Bronchial epithelial cell (primary cell): ENCODE results near the gene ADIPOQ. TPM values are rescaled to one million over a fixed set of nuclear protein-coding genes. Genes with fewer than 3 reads are reported as not detected.
"Not testable (repeated sequence)": the region's sequence is repeated elsewhere in the genome, so short reads cannot be mapped to it uniquely, and the experiment has no call there.

ENCODE experiments used
- DNase-seq: peaks from one replicate; pipeline ENCODE4 v3.0.0-alpha.2; 2010; ENCODE audit warnings: low read depth
- FAIRE-seq: peaks from 2 replicates; lab custom pipeline; 2011; peaks lifted over from hg19 to GRCh38; lab: Jason Lieb, UNC
- H3K27me3 ChIP-seq: 2 replicates; pipeline ENCODE4 v1.5.1; 2011; ENCODE audit warnings: low read length; ENCODE audit not compliant: control insufficient read depth, insufficient read depth
- H3K36me3 ChIP-seq: 2 replicates; pipeline ENCODE4 v1.5.1; 2011; ENCODE audit warnings: low read length; ENCODE audit not compliant: control insufficient read depth, insufficient read depth
- H3K4me3 ChIP-seq: 2 replicates; pipeline ENCODE4 v1.5.1; 2011; ENCODE audit warnings: mild to moderate bottlenecking, low read depth, low read length, control low read depth
- CTCF ChIP-seq: IDR thresholded peaks from 2 replicates; pipeline ENCODE4 v1.5.1; 2011; ENCODE audit warnings: mild to moderate bottlenecking, moderate library complexity, low read length, control low read depth, inconsistent platforms; ENCODE audit not compliant: insufficient read depth, severe bottlenecking
- total RNA-seq: library from RNA; depleted of rRNA; stranded (reverse); fragments of >200 nt; gene quantifications from 2 replicates; pipeline ENCODE4 v1.2.1, GENCODE V29; 2014

ADIPOQ gene
- total RNA-seq, 1 donor from 2014 or later = not detected

DNA sequence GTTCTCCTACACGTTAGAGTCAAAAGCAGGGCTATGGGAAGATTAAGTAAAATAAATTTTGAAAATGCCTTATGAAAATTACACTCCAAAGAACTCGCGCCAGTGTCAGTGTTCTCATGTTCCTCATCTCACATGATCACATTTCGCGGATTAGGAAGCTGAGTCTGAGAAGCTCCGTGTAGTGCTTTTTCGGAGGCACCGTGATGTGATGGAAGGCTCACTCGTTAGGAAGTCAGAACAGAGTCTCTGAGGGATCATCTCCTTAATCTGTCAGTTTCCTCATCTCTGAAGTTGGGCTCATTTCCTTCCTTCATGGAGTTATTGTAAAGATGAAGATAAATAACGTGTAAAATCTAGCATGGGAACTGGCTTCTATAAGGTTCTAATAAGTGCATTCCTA lies 3.2 kb downstream of the ADIPOQ start:
- FAIRE-seq (no peak), DNase-seq (no peak)
- Histone ChIP-seq H3K4me3 (no peak overlapping the region), H3K36me3 (no peaks in the 10 kb centered on the region), H3K27me3 (peaks cover 1% of the 10 kb centered on the region)
- no peak for TF ChIP-seq CTCF

- Histone ChIP-seq H3K36me3 (no peaks in the 10 kb centered on the region), H3K4me3 (no peak overlapping the region), H3K27me3 (peaks cover 1% of the 10 kb centered on the region)
- no peak for FAIRE-seq
- no peak for DNase-seq
- TF ChIP-seq CTCF = no peak
These were observed 4.9 kb downstream of the ADIPOQ start for GRCh38 chr3:186847437-186847836.

GRCh38 chr3:186849374-186849975 lies 7.0 kb downstream of the ADIPOQ start:
- peak; percentile 29 for TF ChIP-seq CTCF
- H3K4me3 ChIP-seq = no peak overlapping the region
- FAIRE-seq (no peak), DNase-seq (peak; percentile 63)
- H3K27me3 ChIP-seq = peaks cover 1% of the 10 kb centered on the region
- no peaks in the 10 kb centered on the region for H3K36me3 ChIP-seq

GRCh38 chr3:186851835-186852234 lies 9.3 kb downstream of the ADIPOQ start:
- not testable (repeated sequence) for H3K27me3 ChIP-seq, DNase-seq, FAIRE-seq, H3K4me3 ChIP-seq, H3K36me3 ChIP-seq

DNA sequence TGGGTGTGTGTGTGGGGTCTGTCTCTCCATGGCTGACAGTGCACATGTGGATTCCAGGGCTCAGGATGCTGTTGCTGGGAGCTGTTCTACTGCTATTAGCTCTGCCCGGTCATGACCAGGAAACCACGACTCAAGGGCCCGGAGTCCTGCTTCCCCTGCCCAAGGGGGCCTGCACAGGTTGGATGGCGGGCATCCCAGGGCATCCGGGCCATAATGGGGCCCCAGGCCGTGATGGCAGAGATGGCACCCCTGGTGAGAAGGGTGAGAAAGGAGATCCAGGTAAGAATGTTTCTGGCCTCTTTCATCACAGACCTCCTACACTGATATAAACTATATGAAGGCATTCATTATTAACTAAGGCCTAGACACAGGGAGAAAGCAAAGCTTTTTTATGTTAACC lies 10.5 kb downstream of the ADIPOQ start:
- no peak for FAIRE-seq
- no peaks in the 10 kb centered on the region for H3K36me3 ChIP-seq
- TF ChIP-seq CTCF = no peak
- H3K27me3 ChIP-seq = no peaks in the 10 kb centered on the region
- H3K4me3 ChIP-seq = no peak overlapping the region
- DNase-seq = no peak

DNA sequence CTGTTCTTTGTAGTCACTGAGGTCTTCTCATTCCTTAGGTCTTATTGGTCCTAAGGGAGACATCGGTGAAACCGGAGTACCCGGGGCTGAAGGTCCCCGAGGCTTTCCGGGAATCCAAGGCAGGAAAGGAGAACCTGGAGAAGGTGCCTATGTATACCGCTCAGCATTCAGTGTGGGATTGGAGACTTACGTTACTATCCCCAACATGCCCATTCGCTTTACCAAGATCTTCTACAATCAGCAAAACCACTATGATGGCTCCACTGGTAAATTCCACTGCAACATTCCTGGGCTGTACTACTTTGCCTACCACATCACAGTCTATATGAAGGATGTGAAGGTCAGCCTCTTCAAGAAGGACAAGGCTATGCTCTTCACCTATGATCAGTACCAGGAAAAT lies 11.6 kb downstream of the ADIPOQ start:
- H3K4me3 ChIP-seq = no peak overlapping the region
- DNase-seq (no peak), FAIRE-seq (peak; percentile 81)
- TF ChIP-seq CTCF = no peak
- no peaks in the 10 kb centered on the region for H3K27me3 ChIP-seq
- no peaks in the 10 kb centered on the region for H3K36me3 ChIP-seq
